WERI-Rb-1 (cell line): Measurements from ENCODE around the gene ADGRV1.

Experiments used
- DNase-seq: peaks from one replicate; pipeline ENCODE4 v3.0.0-alpha.2; 2020
- H3K27ac ChIP-seq: fragments of 250-450 bp; sonication (Bioruptor Pico); 2 replicates; pipeline ENCODE4 v1.5.1; 2020; ENCODE audit warnings: mild to moderate bottlenecking, moderate library complexity
- H3K27me3 ChIP-seq: fragments of 250-450 bp; sonication (Bioruptor Pico); 2 replicates; pipeline ENCODE4 v1.5.1; 2021; ENCODE audit warnings: mild to moderate bottlenecking, low read depth, moderate library complexity; ENCODE audit not compliant: insufficient read depth, severe bottlenecking
- H3K36me3 ChIP-seq: fragments of 250-450 bp; sonication (Bioruptor Pico); 2 replicates; pipeline ENCODE4 v1.5.1; 2020; ENCODE audit warnings: mild to moderate bottlenecking, moderate library complexity
- H3K4me3 ChIP-seq: 2 replicates; pipeline ENCODE4 v1.5.1; 2011; ENCODE audit warnings: low read depth, mild to moderate bottlenecking, control low read depth, low read length
- H3K9me3 ChIP-seq: fragments of 250-450 bp; sonication (Bioruptor Pico); 2 replicates; pipeline ENCODE4 v1.5.1; 2021; ENCODE audit warnings: mild to moderate bottlenecking, moderate library complexity; ENCODE audit not compliant: severe bottlenecking
- TF ChIP-seq, protein P1 (sequence below): IDR thresholded peaks from 2 replicates; pipeline ENCODE4 v1.5.1; 2011; ENCODE audit warnings: low read depth, mild to moderate bottlenecking, control low read depth, inconsistent platforms, low read length

The ADGRV1 gene

GRCh38 chr5:90983711-90984124 is 425.1 kb downstream of the ADGRV1 start:
- no peak for DNase-seq
- Histone ChIP-seq H3K9me3 (no peaks in the 10 kb centered on the region), H3K4me3 (no peak overlapping the region), H3K36me3 (peaks cover 5% of the 10 kb centered on the region; the same call in 1 of the 2 replicates), H3K27me3 (no peaks in the 10 kb centered on the region), H3K27ac (peak overlapping the region; percentile 7)
- TF ChIP-seq, protein P1, sequence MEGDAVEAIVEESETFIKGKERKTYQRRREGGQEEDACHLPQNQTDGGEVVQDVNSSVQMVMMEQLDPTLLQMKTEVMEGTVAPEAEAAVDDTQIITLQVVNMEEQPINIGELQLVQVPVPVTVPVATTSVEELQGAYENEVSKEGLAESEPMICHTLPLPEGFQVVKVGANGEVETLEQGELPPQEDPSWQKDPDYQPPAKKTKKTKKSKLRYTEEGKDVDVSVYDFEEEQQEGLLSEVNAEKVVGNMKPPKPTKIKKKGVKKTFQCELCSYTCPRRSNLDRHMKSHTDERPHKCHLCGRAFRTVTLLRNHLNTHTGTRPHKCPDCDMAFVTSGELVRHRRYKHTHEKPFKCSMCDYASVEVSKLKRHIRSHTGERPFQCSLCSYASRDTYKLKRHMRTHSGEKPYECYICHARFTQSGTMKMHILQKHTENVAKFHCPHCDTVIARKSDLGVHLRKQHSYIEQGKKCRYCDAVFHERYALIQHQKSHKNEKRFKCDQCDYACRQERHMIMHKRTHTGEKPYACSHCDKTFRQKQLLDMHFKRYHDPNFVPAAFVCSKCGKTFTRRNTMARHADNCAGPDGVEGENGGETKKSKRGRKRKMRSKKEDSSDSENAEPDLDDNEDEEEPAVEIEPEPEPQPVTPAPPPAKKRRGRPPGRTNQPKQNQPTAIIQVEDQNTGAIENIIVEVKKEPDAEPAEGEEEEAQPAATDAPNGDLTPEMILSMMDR, result no peak

GRCh38 chr5:90985341-90985740 is 426.7 kb downstream of the ADGRV1 start:
- H3K4me3 ChIP-seq, result no peak overlapping the region
- no peak overlapping the region for H3K27ac ChIP-seq
- DNase-seq, result no peak
- H3K36me3 ChIP-seq, result peaks cover 5% of the 10 kb centered on the region; the same call in 1 of the 2 replicates
- TF ChIP-seq, protein P1, result no peak
- no peaks in the 10 kb centered on the region for H3K9me3 ChIP-seq
- H3K27me3 ChIP-seq, result no peaks in the 10 kb centered on the region

DNA sequence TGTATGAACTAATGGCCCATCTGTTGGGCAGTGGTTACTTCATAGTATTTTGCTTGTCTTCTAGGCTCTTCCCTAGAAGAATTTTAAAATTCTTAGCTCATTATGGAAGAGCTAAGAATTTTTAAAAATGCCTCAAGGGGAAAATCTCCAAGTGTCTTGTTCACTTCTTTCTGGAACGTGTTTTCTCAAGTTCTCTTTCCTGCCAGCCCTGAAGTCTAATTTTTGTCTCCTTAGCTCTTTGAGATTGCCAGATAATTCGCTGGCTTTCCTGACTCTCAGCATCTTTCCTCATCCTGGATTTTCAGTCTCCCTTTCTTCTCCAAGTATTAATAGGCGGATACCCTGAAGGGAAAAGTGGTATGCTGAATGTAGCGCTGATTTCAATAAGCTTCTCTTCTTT is 429.1 kb downstream of the ADGRV1 start:
- TF ChIP-seq, protein P1, result no peak
- DNase-seq, result no peak
- no peak overlapping the region for H3K27ac ChIP-seq
- H3K27me3 ChIP-seq, result no peaks in the 10 kb centered on the region
- no peaks in the 10 kb centered on the region for H3K9me3 ChIP-seq
- no peak overlapping the region for H3K4me3 ChIP-seq
- peaks cover 5% of the 10 kb centered on the region; the same call in 1 of the 2 replicates for H3K36me3 ChIP-seq

DNA sequence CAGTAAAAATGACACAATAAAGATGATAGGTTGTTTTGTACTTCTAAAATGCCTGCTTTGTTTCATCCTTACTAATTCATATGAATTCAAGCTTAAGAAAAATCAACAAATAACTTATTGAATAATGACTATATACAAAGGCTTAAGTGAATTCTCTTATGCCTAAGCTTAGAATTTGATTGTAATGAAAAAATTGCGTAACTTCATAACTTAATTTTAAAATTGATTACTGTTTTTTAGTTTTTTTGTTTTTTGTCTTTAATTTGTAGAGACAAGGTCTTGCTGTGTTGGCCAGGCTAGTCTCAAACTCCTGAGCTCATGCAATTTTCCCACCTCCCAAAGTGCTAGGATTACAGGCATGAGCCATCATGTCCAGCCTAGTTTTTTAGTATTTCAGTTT is 432.6 kb downstream of the ADGRV1 start:
- H3K36me3 ChIP-seq, result peaks cover 5% of the 10 kb centered on the region; the same call in 1 of the 2 replicates
- no peaks in the 10 kb centered on the region for H3K27me3 ChIP-seq
- TF ChIP-seq, protein P1, result no peak
- DNase-seq, result no peak
- no peak overlapping the region for H3K4me3 ChIP-seq
- no peaks in the 10 kb centered on the region for H3K9me3 ChIP-seq
- no peak overlapping the region for H3K27ac ChIP-seq

- H3K36me3 ChIP-seq, result no peaks in the 10 kb centered on the region; the same call in 1 of the 2 replicates
- no peaks in the 10 kb centered on the region for H3K27me3 ChIP-seq
- no peak for DNase-seq
- H3K9me3 ChIP-seq, result no peaks in the 10 kb centered on the region
- no peak overlapping the region for H3K4me3 ChIP-seq
- no peak overlapping the region for H3K27ac ChIP-seq
- TF ChIP-seq, protein P1, result no peak
Observed at GRCh38 chr5:90994796-90995195, 436.2 kb downstream of the ADGRV1 start.

DNA sequence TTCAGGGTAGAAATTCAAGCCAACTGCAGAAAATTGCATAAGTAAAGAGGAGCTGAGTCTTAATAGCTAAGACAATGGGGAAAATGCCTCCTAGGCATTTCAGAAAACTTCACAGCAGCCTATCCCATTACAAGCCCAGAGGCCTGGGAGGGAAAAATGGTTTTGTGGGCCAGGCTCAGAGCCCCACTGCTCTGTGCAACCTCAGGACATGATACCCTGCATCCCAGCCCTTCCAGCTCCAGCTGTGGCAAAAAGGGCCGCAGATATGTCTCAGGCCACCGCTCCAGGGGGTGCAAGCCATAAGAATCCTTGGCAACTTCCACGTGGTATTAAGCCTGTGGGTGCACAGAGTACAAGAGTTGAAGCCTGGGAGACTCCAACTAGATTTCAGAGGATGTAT is 437.5 kb downstream of the ADGRV1 start:
- no peak for DNase-seq
- Histone ChIP-seq H3K27me3 (no peaks in the 10 kb centered on the region), H3K27ac (no peak overlapping the region), H3K36me3 (no peaks in the 10 kb centered on the region), H3K4me3 (no peak overlapping the region), H3K9me3 (no peaks in the 10 kb centered on the region)
- TF ChIP-seq, protein P1, result no peak
